ENCODE measurements around the gene CR1L. TPM values are rescaled to one million over a fixed set of nuclear protein-coding genes. Genes with fewer than 3 reads are reported as not detected.
"Not testable (repeated sequence)": the region's sequence is repeated elsewhere in the genome, so short reads cannot be mapped to it uniquely, and the experiment has no call there.

Gene CR1L
- total RNA-seq (2014; rRNA removed; shearing (Covaris generic)): 0.24 TPM in 1 of 2 replicates, not detected in the other

DNA sequence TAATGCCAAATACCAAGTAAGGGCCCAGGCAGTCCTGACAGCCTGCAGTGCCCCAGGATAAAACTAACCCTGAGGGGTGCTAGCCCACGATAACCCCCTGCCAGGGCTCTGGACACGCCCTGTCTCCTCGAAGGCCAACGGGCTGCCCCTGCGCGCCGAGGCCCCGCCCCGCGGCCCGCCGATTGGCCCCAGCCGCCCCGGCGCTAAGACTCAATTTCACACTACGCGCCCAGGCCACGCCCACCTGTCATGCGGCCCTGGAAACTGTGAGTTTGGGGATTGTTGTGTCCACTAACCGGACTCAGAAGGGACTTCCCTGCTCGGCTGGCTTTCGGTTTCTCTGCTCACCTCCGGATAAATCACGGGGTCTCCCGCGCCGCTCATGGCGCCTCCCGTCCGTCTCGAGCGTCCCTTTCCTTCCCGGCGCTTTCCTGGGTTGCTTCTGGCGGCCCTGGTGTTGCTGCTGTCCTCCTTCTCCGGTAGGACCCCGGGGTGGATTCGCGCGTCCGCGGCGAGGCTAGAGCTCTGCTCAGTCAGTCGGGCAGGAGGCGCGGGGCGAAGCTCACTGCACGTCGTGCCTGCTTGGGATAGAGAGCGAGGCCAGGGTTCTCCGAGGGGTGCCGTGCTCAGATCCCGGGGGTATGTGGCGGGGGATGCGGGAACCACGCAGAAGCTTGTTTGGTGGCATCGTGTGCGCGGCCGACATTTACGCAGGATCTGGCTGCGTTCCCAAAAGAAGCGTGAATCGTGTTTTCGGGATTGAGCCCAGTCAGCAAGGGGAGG is at the start of gene CR1L:
Gene CR1L, plus strand, starts transcription at position 282 of the 783 bp plus-strand sequence. Its CDS starts 101 bp downstream, at position 383.
- peak; percentile 59 for DNase-seq (ENCODE audit: low read depth)

DNA sequence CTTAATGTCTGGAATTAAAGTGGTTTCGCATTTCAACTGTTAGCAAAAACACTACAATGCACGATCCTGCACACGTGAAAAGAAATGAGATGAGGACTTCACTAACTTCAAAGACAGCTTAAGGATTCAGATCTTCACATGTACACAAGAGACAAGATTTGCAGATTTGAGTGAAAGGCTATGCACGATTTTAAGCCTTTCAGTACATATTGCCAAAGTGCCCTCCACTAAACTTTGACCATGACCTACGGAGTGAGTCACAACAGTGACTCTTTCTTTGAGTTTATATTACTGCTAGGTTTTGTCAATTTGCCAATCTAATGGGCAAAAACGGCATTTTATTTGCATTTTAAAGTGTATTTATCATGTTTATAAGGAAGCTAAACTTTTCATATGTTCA is 41.2 kb upstream of the CR1L start:
- peak; percentile 26 for DNase-seq (ENCODE audit: low read depth)

GRCh38 chr1:207605444-207606361 is 39.2 kb upstream of the CR1L start:
- no peak for DNase-seq (ENCODE audit: low read depth)

DNA sequence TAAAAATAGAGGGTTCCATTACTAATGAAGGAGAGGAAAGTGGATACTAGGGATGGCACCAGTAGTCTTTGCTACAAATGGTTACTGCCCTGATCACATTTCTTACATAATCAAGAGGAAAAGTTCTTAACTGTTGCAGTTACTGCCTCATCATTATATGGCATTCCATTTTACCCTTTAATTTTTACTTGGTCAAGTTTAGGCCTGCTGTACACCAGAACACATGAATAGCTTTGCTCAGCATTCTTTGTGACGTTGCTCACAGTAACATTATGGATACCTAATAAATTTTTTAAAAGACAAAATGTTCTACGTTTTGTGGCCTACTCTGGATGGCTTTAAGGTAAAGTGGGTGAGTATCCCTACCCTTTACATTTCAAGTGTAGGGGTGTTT is 38.6 kb upstream of the CR1L start:
- no peak for DNase-seq (ENCODE audit: low read depth)

GRCh38 chr1:207612762-207613161 is 32.2 kb upstream of the CR1L start:
- no peak for DNase-seq (ENCODE audit: low read depth)

- DNase-seq (ENCODE audit: low read depth): peak; percentile 47
These were observed 24.9 kb upstream of the CR1L start for GRCh38 chr1:207619871-207620542.

- DNase-seq (ENCODE audit: low read depth): no peak
These were observed 24.4 kb upstream of the CR1L start for GRCh38 chr1:207620543-207620893.

- DNase-seq (ENCODE audit: low read depth): not testable (repeated sequence)
These were observed 19.3 kb upstream of the CR1L start for GRCh38 chr1:207625504-207626071.

GRCh38 chr1:207626972-207627337 is 18.0 kb upstream of the CR1L start:
- DNase-seq (ENCODE audit: low read depth): no peak

DNA sequence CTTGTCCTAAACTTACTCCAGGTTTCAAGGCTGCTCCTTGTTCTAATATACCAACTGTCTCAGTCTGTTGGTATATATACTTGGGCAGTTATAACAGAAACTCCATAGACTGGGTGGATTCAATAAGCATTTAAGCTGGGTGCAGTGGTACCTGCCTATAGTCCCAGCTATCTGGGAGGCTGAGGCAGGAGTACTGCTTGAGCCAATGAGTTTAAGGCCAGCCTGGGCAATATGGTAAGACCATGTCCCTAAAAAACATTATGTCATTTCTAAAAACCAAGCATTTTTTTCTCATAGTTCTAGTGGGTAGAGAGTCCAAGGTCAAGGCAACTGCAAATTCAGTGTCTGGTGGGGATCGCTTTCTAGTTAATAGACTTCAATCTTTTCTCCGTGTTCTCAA is 17.4 kb upstream of the CR1L start:
- no peak for DNase-seq (ENCODE audit: low read depth)

GRCh38 chr1:207628776-207629175 is 16.2 kb upstream of the CR1L start:
- DNase-seq (ENCODE audit: low read depth): no peak

DNA sequence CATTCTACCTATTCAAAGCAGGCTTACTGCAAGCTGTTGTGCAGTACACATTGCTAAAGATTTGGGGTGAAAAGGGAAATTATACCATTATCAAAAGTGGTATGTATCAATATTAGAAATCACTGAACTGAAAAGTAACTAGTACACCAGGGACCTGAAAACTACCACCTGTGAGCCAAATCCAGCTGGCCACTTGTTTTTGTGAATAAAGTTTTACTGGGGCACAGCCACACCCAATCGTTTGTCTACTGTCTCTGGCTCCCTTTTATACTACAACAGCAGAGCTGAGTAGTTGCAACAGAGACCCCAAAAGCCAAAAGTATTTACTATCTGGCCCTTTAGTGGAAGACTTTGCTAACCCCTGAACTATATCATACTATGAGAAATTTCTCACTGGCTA is 13.8 kb upstream of the CR1L start:
- DNase-seq (ENCODE audit: low read depth): no peak

DNA sequence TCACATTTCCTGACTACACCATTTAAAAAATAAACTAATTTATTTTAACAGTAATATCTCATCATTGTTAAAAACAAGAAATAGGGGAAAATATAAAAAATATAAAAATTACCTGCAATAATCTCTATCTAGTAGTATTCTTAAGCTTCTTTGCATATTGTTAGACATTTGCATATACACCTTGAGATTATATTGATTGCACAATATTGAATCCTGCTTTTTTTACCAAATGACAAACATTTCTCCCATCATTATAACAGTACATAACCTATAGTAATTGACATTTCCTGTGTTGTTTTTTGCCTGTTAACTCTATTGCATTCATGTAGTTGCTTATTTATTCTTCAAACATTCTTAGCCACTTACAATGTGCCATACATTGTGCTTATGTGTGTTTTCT is 11.7 kb upstream of the CR1L start:
- DNase-seq (ENCODE audit: low read depth): no peak

GRCh38 chr1:207633699-207634289 is 11.1 kb upstream of the CR1L start:
- not testable (repeated sequence) for DNase-seq (ENCODE audit: low read depth)

DNA sequence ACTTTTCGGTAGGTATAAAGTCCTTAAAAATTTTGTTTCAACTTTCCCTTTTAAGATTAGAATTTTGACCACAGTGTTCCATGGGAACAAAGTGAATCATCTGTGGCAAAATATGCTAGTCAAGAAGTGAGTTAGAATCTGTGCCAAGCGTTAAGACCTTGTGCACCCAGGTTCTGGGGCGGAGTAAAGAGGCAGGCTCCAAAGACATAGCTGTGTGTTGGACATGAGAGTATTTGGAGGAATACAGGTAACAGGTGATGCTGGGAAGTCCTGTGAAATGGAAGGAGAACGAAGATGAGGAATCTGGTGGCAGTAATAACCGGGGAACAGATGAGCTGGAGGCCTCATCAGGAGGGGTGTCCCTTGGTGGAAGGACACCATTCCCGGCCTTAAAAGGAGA is 10.6 kb upstream of the CR1L start:
- DNase-seq (ENCODE audit: low read depth): not testable (repeated sequence)

GRCh38 chr1:207635569-207636186 is 9.3 kb upstream of the CR1L start:
- not testable (repeated sequence) for DNase-seq (ENCODE audit: low read depth)

DNA sequence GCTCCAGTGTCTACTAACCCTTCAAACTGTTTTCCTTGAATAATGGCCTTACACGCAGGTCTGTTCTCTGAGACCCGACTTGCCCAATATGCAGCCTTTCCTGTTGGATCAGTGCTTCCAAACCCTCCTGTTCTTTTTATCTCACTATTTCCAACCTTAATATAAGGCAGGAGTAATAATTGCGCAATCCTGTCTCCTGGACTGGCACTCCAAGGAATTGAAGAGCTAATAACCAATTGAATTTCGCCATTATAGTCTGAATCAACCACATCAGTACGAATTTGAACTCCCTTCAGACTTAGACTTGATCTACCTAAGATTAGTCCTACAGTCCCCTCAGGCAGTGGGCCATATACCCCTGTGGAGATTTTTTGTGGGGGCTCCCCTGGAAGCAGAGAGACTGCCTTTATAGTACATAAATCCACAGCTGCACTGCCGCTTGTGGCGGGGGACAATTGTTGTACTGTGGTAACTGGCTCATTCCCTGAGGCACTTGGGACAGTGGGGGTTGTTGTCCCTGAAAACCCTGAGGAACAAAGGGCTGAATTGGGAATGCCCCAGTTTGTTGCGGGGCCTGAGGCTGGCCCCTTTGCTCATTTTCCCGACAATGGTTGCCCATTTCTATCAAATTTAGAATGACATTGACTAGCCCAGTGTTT is 6.3 kb upstream of the CR1L start:
- not testable (repeated sequence) for DNase-seq (ENCODE audit: low read depth)

DNA sequence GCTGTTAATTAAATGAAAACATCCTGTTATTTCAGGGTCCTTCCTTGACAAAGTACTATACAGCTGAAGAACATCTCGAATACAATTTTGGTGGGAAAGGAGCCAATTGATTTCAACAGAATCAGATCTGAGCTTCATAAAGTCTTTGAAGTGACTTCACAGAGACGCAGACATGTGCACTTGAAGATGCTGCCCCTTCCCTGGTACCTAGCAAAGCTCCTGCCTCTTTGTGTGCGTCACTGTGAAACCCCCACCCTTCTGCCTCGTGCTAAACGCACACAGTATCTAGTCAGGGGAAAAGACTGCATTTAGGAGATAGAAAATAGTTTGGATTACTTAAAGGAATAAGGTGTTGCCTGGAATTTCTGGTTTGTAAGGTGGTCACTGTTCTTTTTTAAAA is 5.6 kb upstream of the CR1L start:
- not testable (repeated sequence) for DNase-seq (ENCODE audit: low read depth)

- no peak for DNase-seq (ENCODE audit: low read depth)
These were observed 624 bp upstream of the CR1L start for GRCh38 chr1:207644166-207644851.

DNA sequence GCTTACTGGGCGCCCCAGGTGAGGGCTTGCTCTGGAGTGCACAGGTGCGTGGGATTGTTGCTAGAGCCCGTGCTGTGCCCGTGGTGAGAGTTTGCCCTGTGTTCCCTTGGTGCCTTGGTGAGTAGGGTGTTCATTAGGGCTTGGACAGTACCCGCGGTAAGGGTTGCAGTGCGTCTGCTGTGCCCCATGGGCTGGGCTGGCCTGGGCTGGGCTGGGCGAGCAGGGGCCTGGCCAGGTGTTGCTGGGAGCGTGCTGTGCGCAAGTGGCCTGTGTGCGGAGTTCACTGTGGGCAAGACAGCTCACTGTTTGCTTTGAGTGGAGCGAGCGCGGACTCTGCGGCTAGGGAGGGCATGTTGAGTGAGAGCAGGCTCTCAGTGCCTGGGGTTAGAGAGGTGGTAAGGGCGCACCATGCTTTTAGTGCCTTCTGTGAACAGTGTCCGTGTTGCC is 725 bp downstream of the CR1L start:
- DNase-seq (ENCODE audit: low read depth): no peak

Data from RPMI7951 (cell line).